22Rv1 (cell line): ENCODE data around the gene CTXND1.
"Not testable (repeated sequence)": the region's sequence is repeated elsewhere in the genome, so short reads cannot be mapped to it uniquely, and the experiment has no call there.

Experiments used
- H3K27ac ChIP-seq: fragments of 450-650 bp; 2 replicates; pipeline ENCODE4 v1.5.1; 2017
- CTCF ChIP-seq: fragments of 450-650 bp; IDR thresholded peaks from 2 replicates; pipeline ENCODE4 v1.5.1; 2017; ENCODE audit warnings: mild to moderate bottlenecking
- ZFX ChIP-seq: fragments of 450-650 bp; IDR thresholded peaks from 2 replicates; pipeline ENCODE4 v1.6.1; 2017; ENCODE audit warnings: antibody characterized with exemption, borderline replicate concordance

The CTXND1 gene

GRCh38 chr15:80252121-80252518 lies at the start of gene CTXND1:
TSS of gene CTXND1 (minus strand) at chr15:80252213. CDS start at chr15:80201949, 50,264 bp downstream.
- no peak within 1 kb of the TSS for H3K27ac ChIP-seq
- no peak for TF ChIP-seq CTCF
- TF ChIP-seq ZFX: no peak

GRCh38 chr15:80301472-80301871 lies 49.5 kb upstream of the CTXND1 start:
- TF ChIP-seq CTCF: no peak
- TF ChIP-seq ZFX: no peak
- no peak overlapping the region for H3K27ac ChIP-seq

- not testable (repeated sequence) for H3K27ac ChIP-seq
These were observed 43.8 kb upstream of the CTXND1 start for GRCh38 chr15:80295777-80296176.

GRCh38 chr15:80292079-80292478 lies 40.1 kb upstream of the CTXND1 start:
- H3K27ac ChIP-seq: no peak overlapping the region
- TF ChIP-seq ZFX (no peak), CTCF (no peak)

- H3K27ac ChIP-seq: not testable (repeated sequence)
These were observed 38.9 kb upstream of the CTXND1 start for GRCh38 chr15:80290891-80291290.

GRCh38 chr15:80289528-80290495 lies 37.8 kb upstream of the CTXND1 start:
- TF ChIP-seq ZFX (no peak), CTCF (no peak)
- no peak overlapping the region for H3K27ac ChIP-seq

GRCh38 chr15:80288131-80288530 lies 36.1 kb upstream of the CTXND1 start:
- H3K27ac ChIP-seq: no peak overlapping the region

More at GRCh38 chr15:80288131-80288530, 36.1 kb upstream of the CTXND1 start:
- TF ChIP-seq CTCF: no peak
- no peak for TF ChIP-seq ZFX
